Esophagus muscularis mucosa (tissue), 4 donors: Measurements from ENCODE around the gene PRDM2. TPM values are rescaled to one million over a fixed set of nuclear protein-coding genes. Genes with fewer than 3 reads are reported as not detected.

Source experiments
- DNase-seq: peaks from one replicate; pipeline ENCODE4 v3.0.0-alpha.2; 2017; ENCODE audit errors: extremely low spot score
- H3K27ac ChIP-seq, 4 donors: fragments of 200-600 bp; sonication (generic); replicated peaks in 1 of 4; 1 replicate in 3 of 4; 2 replicates in 1 of 4; pipeline ENCODE4 v1.5.1; 2016 to 2019; ENCODE audit warnings: mild to moderate bottlenecking in 1 of 4
- H3K27me3 ChIP-seq, 4 donors: fragments of 200-600 bp; sonication (generic); one replicate each; pipeline versions ENCODE4 v1.5.1 to v1.6.0; 2016 to 2019
- H3K36me3 ChIP-seq, 4 donors: fragments of 200-600 bp; sonication (generic); one replicate each; pipeline ENCODE4 v1.5.1; 2016 to 2019
- H3K4me1 ChIP-seq, 4 donors: fragments of 200-600 bp; sonication (generic); one replicate each; pipeline ENCODE4 v1.5.1; 2016 to 2019
- H3K4me3 ChIP-seq, 4 donors: fragments of 200-600 bp; sonication (generic); 1 replicate in 2 of 4; 2 replicates in 2 of 4; pipeline ENCODE4 v1.5.1; 2016 to 2019; ENCODE audit warnings: mild to moderate bottlenecking in 4 of 4, moderate library complexity in 1 of 4
- H3K9me3 ChIP-seq, 4 donors: fragments of 200-600 bp; sonication (generic); 1 replicate in 3 of 4; 2 replicates in 1 of 4; pipeline ENCODE4 v1.5.1; 2016 to 2019
- EP300 ChIP-seq: sonication (generic); formaldehyde crosslinking; IDR thresholded peaks from one replicate; pipeline ENCODE4 v1.6.1; 2017; ENCODE audit warnings: antibody characterized with exemption
- POLR2A ChIP-seq: fragments of 450-650 bp; IDR thresholded peaks from one replicate; pipeline ENCODE4 v1.6.1; 2017; ENCODE audit warnings: antibody characterized with exemption, moderate library complexity, mild to moderate bottlenecking, low read depth
- POLR2AphosphoS5 ChIP-seq, 2 donors: sonication (generic); formaldehyde crosslinking; IDR thresholded peaks; one replicate each; pipeline ENCODE4 v1.6.1; 2017; ENCODE audit warnings: antibody characterized with exemption in 2 of 2
- WGBS: methylation state at CpG from one replicate; pipeline ENCODE4 v1.1.5; 2018; 5-methylcytosine and 5-hydroxymethylcytosine counted together
- intact Hi-C: fragments of 100-400 bp; cut with DNase I; formaldehyde crosslinking; loops from one replicate; pipeline ENCODE4 v1.15.1; 2023
- total RNA-seq, 4 donors: library from RNA; depleted of rRNA; stranded (reverse); fragments of >200 nt; gene quantifications; one replicate each; pipeline versions ENCODE4 v1.1.0 to v1.2.1, GENCODE V29; 2016
- TF ChIP-seq, protein P1 (sequence below), 3 experiments: fragments of 200-600 bp in 2 of 3; fragments of 450-650 bp in 1 of 3; sonication (generic) in 2 of 3; IDR thresholded peaks; one replicate each; pipeline ENCODE4 v1.5.1; 2017 to 2019; ENCODE audit warnings: antibody characterized with exemption in 3 of 3, mild to moderate bottlenecking in 2 of 3, moderate library complexity in 1 of 3

PRDM2 gene
- total RNA-seq, 4 donors from 2014 or later = 32.5 to 54.6 (median 44.2) TPM

DNA sequence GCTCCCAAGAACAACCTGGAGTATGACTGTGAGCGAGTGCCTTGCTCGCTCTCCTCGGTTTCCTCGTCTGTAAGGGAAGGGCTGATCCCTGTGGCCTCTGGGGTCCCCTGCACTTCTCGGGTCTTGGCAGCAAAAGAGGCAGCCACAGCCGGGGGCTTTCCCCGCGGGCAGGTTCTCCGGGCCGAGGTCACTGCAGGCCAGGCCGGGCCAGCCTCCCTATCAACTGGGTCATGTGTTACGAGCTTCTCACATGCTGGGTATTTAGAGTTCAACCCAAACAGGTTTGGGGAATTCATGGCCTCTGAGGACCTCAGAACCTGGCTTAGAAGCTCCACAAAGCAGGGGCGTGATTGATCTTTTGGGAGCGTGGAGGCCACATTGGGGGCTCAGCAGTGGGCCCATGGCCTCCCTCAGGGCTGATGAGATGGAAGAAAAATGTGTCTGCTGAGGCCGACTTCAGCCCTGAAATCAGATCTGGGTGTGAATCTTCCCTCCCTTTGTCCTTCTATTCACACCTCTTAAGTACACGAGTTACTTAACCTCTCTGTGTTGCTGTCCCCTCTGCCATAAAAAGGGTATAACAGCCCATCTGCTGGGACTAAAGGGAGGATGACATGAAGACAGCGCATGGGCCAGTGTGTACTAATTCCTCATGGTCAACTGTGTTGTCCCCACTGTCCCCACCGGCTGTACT, 103.7 kb downstream of the PRDM2 start:
- no peak overlapping the region for H3K27ac ChIP-seq
- H3K4me3 ChIP-seq = no peak overlapping the region
- no peaks in the 10 kb centered on the region for H3K27me3 ChIP-seq
- DNase-seq = no peak
- no peaks in the 10 kb centered on the region for H3K9me3 ChIP-seq
- WGBS = 89% methylated on average over 18 of the region's 18 CpGs
- H3K4me1 ChIP-seq = peaks cover under 1 to 9% (median 5%) of the 10 kb centered on the region in 4 donors
- intact Hi-C loops = no loop called here
- peaks cover 0 to 15% (median 1%) of the 10 kb centered on the region in 4 donors for H3K36me3 ChIP-seq
- TF ChIP-seq POLR2A = no peak
- no peak for TF ChIP-seq EP300
- TF ChIP-seq POLR2AphosphoS5 (IDR thresholded peaks at IDR 0.05) = no peak
- TF ChIP-seq, protein P1, sequence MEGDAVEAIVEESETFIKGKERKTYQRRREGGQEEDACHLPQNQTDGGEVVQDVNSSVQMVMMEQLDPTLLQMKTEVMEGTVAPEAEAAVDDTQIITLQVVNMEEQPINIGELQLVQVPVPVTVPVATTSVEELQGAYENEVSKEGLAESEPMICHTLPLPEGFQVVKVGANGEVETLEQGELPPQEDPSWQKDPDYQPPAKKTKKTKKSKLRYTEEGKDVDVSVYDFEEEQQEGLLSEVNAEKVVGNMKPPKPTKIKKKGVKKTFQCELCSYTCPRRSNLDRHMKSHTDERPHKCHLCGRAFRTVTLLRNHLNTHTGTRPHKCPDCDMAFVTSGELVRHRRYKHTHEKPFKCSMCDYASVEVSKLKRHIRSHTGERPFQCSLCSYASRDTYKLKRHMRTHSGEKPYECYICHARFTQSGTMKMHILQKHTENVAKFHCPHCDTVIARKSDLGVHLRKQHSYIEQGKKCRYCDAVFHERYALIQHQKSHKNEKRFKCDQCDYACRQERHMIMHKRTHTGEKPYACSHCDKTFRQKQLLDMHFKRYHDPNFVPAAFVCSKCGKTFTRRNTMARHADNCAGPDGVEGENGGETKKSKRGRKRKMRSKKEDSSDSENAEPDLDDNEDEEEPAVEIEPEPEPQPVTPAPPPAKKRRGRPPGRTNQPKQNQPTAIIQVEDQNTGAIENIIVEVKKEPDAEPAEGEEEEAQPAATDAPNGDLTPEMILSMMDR (IDR thresholded peaks at IDR 0.05) = no peak

DNA sequence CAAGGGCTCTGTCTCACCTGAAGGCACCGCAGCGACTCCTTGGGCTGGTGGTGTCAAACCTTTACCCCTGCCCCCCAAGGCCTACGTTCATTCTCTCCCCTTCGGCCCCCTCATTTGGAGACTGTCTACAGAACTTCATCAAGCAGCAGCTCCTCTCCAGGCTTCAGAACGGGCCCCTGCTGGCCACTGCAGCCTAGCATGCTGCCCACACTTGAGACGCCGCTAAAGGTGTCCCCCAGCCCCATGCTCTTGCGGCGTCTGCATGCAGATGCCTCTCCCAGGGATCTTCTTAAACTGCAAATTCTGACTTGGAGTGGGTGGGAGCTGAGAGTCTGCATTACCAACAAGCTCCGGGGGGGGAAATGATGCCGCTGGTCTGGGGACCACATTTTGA, 104.2 kb downstream of the PRDM2 start:
- H3K27me3 ChIP-seq = no peaks in the 10 kb centered on the region
- H3K4me3 ChIP-seq = no peak overlapping the region
- no peaks in the 10 kb centered on the region for H3K9me3 ChIP-seq
- WGBS = 81% methylated on average over 5 of the region's 11 CpGs
- intact Hi-C loops = no loop called here
- TF ChIP-seq POLR2AphosphoS5 (IDR thresholded peaks at IDR 0.05) (no peak), EP300 (no peak), POLR2A (no peak)
- TF ChIP-seq, protein P1 (IDR thresholded peaks at IDR 0.05) = no peak
- H3K27ac ChIP-seq = no peak overlapping the region
- H3K36me3 ChIP-seq = peaks cover 0 to 12% (median 3%) of the 10 kb centered on the region in 4 donors
- no peak for DNase-seq
- H3K4me1 ChIP-seq = peaks cover 3 to 11% (median 6%) of the 10 kb centered on the region in 4 donors

DNA sequence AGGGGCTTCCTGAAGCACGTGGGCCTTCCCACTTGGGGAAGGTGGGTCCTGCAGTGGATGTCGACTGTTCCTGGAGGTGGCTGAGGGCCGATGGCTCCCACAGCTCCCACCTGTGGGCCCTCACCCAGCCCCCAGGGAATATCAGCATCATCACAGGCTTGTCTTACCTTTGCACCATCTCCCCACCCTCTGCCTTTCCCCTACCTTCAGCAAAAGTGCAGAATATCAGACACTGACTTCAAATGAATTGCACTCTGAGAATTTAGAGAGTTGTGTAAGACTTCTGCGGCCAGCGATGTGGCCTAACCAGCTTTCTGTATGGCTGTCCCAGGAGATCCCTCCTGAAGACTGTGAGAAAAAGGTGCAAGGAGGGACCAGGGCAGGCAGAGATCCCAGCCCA, 105.4 kb downstream of the PRDM2 start:
- H3K27me3 ChIP-seq = no peaks in the 10 kb centered on the region
- no peaks in the 10 kb centered on the region for H3K9me3 ChIP-seq
- TF ChIP-seq, protein P1 (IDR thresholded peaks at IDR 0.05) = no peak
- TF ChIP-seq POLR2AphosphoS5 (IDR thresholded peaks at IDR 0.05) (no peak), EP300 (no peak)
- intact Hi-C loops = no loop called here
- H3K27ac ChIP-seq = no peak overlapping the region
- no peak overlapping the region for H3K4me3 ChIP-seq
- whole genome bisulfite sequencing = 91% methylated on average over 5 of the region's 5 CpGs
- DNase-seq = no peak
- peaks cover 0 to 18% (median 3%) of the 10 kb centered on the region in 4 donors for H3K36me3 ChIP-seq
- peaks cover 0 to 11% (median 6%) of the 10 kb centered on the region in 4 donors for H3K4me1 ChIP-seq

DNA sequence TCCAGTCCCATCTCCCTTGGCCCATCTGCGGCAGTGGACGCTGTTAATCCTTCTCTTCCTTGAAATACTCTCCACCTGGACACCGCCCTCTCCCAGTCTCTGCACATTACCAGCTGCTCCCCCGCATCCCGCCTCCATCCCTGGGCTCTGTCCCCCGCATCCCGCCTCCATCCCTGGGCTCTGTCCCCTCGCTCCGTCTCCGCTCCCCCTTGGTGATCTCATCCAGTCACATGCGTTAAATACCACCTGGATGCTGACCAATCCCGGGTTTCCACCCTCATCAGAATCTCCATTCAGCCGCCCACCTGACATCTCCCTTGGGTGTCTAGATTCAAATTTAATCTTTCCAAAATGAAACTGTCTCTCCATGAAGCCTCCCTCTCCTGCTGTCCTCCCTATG, 106.1 kb downstream of the PRDM2 start:
- intact Hi-C loops = no loop called here
- no peak for DNase-seq

More for the DNA sequence above, 106.1 kb downstream of the PRDM2 start:
- Histone ChIP-seq H3K27me3 (no peaks in the 10 kb centered on the region), H3K4me3 (no peak overlapping the region), H3K9me3 (no peaks in the 10 kb centered on the region), H3K27ac (no peak overlapping the region), H3K4me1 (peaks cover 0 to 8% (median 4%) of the 10 kb centered on the region in 4 donors), H3K36me3 (peaks cover 0 to 18% (median 3%) of the 10 kb centered on the region in 4 donors)
- TF ChIP-seq, protein P1 (IDR thresholded peaks at IDR 0.05) = no peak
- TF ChIP-seq EP300 (no peak), POLR2A (no peak)
- WGBS = 94% methylated on average over 13 of the region's 13 CpGs
